ENCODE data around the gene CFAP97D1.

DNA sequence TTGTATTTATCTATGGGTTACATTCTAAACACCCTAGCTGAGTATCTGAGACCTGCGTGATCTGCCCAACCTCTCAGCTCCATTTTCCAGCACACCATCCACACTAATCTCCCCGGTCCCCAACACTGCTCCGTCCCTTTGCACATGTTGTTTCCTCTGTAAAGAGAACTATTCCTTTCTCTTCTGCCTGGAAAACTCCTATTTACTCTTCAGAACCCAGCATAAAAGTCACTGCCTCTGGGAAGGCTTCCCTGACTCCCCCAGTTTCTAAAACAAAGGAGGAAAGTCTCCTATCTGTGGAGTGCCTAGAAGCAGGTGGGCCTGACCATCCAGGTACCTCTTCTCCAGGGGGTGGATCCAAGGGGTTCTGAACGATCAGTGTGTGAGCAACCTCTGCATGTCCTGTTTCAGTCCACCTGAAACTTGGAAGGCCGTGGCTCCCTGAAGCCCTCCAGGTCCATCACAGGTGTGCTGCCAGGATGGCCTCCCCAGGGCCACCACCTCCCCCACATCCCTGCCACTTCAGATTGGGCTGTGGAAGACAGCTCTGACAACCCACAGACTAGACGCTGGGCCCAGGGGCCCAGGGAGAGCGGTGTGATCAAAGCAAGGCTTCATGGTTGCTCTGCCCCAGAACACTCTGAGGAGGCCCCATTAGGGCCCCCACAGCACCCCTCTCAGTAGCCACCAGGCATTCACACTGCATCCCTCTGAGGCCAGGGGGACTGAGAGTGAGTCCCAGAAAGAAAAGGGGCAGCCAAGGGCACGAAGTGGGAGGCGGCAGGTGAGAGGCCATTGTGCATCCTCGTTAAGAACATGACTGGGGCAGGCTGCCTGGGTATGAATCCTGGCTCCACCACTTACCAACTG is 32.4 kb downstream of the CFAP97D1 start:
- TF ChIP-seq BHLHE40 (IDR thresholded peaks at IDR 0.05; ENCODE audit: borderline replicate concordance) (no peak), CTBP1 (IDR thresholded peaks at IDR 0.05; ENCODE audit: borderline replicate concordance) (no peak), ELF4 (IDR thresholded peaks at IDR 0.05) (no peak)

All from HEK293T (cell line).